Osteoblast (primary cell): ENCODE data around the gene DOK3. TPM values are rescaled to one million over a fixed set of nuclear protein-coding genes. Genes with fewer than 3 reads are reported as not detected.

Experiments used
- DNase-seq: peaks from one replicate; pipeline ENCODE4 v3.0.0; 2011; ENCODE audit warnings: low spot score, mixed read lengths; ENCODE audit not compliant: insufficient read length; ENCODE audit errors: missing footprints
- H2AFZ ChIP-seq: 2 replicates; pipeline ENCODE4 v1.6.0; 2011; ENCODE audit warnings: mild to moderate bottlenecking, low read length
- H3K27ac ChIP-seq: 2 replicates; pipeline ENCODE4 v1.5.1; 2011; ENCODE audit warnings: mild to moderate bottlenecking, low read depth, low read length, moderate library complexity
- H3K27me3 ChIP-seq: 2 replicates; pipeline ENCODE4 v1.6.0; 2012; ENCODE audit warnings: mild to moderate bottlenecking, control low read depth, inconsistent platforms, low read length, moderate library complexity; ENCODE audit not compliant: insufficient read depth
- H3K36me3 ChIP-seq: 2 replicates; pipeline ENCODE4 v1.5.1; 2011; ENCODE audit warnings: mild to moderate bottlenecking, low read length, control low read depth, moderate library complexity; ENCODE audit not compliant: insufficient read depth
- H3K4me1 ChIP-seq: 2 replicates; pipeline ENCODE4 v1.5.1; 2011; ENCODE audit warnings: mild to moderate bottlenecking, low read length, control low read depth, moderate library complexity; ENCODE audit not compliant: insufficient read depth
- H3K4me2 ChIP-seq: 2 replicates; pipeline ENCODE4 v1.6.0; 2011; ENCODE audit warnings: mild to moderate bottlenecking, low read length; ENCODE audit not compliant: insufficient read depth
- H3K4me3 ChIP-seq: fragments of 200-600 bp; sonication (generic); 3 replicates; pipeline ENCODE4 v1.5.1; 2012; ENCODE audit warnings: mild to moderate bottlenecking, low read length, inconsistent platforms; ENCODE audit not compliant: insufficient read depth
- H3K79me2 ChIP-seq: 2 replicates; pipeline ENCODE4 v1.6.0; 2012; ENCODE audit warnings: mild to moderate bottlenecking, low read length, control low read depth, inconsistent platforms; ENCODE audit not compliant: insufficient read depth
- H3K9me3 ChIP-seq: 2 replicates; pipeline ENCODE4 v1.5.1; 2011; ENCODE audit warnings: low read depth, low read length, control low read depth
- H4K20me1 ChIP-seq: 2 replicates; pipeline ENCODE4 v1.6.0; 2012; ENCODE audit warnings: mild to moderate bottlenecking, low read length, control low read depth; ENCODE audit not compliant: insufficient read depth
- total RNA-seq: library from RNA; depleted of rRNA; stranded (reverse); fragments of >200 nt; gene quantifications from 2 replicates; pipeline ENCODE4 v1.2.3, GENCODE V29; 2012
- TF ChIP-seq, protein P1 (sequence below): IDR thresholded peaks from 2 replicates; pipeline ENCODE4 v1.5.1; 2011; ENCODE audit warnings: mild to moderate bottlenecking, low read depth, low read length, moderate library complexity; ENCODE audit errors: extremely low read depth

Gene DOK3
- total RNA-seq, 1 donor: 1.1 TPM

DNA sequence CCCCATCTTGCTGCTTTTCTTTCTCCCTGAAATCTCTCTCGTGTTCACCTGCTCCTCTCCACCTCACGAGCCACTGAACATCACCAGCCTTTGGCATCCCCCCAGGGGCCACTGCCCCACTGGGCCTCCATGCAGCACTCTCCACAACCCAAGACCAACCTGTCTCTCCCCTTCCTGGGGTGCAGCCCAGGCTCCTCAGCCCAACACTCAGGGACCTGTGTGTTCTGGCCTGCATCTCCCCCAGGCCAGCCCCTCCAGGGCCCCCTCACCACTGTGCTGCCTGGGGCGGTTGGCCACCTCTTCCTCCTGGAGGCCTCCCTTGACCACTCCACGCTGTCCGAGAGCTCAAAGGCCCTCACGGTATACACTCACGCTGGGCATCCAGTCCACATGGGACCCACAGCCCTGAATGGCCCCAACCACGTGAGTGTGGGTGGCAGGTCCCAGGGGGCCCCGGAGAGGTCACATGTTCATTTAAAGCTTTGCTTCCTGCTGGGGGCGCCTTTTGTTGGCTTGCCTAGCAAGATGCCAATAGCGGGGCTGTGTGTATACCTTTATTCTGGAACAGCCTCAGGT lies 453 bp upstream of the DOK3 start:
- peaks cover 8% of the 10 kb centered on the region for H4K20me1 ChIP-seq
- TF ChIP-seq, protein P1, sequence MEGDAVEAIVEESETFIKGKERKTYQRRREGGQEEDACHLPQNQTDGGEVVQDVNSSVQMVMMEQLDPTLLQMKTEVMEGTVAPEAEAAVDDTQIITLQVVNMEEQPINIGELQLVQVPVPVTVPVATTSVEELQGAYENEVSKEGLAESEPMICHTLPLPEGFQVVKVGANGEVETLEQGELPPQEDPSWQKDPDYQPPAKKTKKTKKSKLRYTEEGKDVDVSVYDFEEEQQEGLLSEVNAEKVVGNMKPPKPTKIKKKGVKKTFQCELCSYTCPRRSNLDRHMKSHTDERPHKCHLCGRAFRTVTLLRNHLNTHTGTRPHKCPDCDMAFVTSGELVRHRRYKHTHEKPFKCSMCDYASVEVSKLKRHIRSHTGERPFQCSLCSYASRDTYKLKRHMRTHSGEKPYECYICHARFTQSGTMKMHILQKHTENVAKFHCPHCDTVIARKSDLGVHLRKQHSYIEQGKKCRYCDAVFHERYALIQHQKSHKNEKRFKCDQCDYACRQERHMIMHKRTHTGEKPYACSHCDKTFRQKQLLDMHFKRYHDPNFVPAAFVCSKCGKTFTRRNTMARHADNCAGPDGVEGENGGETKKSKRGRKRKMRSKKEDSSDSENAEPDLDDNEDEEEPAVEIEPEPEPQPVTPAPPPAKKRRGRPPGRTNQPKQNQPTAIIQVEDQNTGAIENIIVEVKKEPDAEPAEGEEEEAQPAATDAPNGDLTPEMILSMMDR: no peak
- H3K9me3 ChIP-seq: no peaks in the 10 kb centered on the region
- no peaks in the 10 kb centered on the region for H3K4me1 ChIP-seq
- H3K27ac ChIP-seq: no peak overlapping the region
- H3K79me2 ChIP-seq: peaks cover 8% of the 10 kb centered on the region
- no peak overlapping the region for H3K4me2 ChIP-seq
- H3K36me3 ChIP-seq: peaks cover 36% of the 10 kb centered on the region
- H3K4me3 ChIP-seq: no peak overlapping the region
- no peak for DNase-seq
- H2AFZ ChIP-seq: no peak overlapping the region
- H3K27me3 ChIP-seq: no peaks in the 10 kb centered on the region

DNA sequence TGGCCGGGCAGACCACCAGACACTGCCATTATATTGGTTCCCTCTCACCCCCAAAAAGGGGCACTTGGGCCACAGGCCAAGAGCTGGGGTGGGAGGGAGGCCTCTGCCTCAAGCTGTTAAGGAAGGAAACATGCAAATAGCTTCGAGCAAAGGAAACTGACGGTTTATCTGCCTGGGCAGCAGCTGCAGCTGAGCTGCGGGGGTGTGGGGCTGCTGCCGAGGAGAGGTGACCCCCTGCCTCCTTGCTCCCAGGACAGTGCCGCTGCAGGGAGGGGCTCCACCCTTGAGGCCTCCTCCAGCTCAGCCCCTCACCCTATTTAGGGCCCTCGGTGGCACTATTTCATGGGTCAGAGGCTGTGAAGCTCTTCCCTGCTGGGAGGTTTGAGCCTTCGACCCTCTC lies 789 bp downstream of the DOK3 start:
- Histone ChIP-seq H3K4me3 (no peak overlapping the region), H3K4me2 (no peak overlapping the region), H3K27ac (no peak overlapping the region), H3K4me1 (no peaks in the 10 kb centered on the region), H3K9me3 (no peaks in the 10 kb centered on the region), H4K20me1 (peaks cover 3% of the 10 kb centered on the region), H2AFZ (no peak overlapping the region), H3K36me3 (peaks cover 26% of the 10 kb centered on the region), H3K79me2 (no peaks in the 10 kb centered on the region), H3K27me3 (no peaks in the 10 kb centered on the region)
- DNase-seq: no peak
- TF ChIP-seq, protein P1: no peak

DNA sequence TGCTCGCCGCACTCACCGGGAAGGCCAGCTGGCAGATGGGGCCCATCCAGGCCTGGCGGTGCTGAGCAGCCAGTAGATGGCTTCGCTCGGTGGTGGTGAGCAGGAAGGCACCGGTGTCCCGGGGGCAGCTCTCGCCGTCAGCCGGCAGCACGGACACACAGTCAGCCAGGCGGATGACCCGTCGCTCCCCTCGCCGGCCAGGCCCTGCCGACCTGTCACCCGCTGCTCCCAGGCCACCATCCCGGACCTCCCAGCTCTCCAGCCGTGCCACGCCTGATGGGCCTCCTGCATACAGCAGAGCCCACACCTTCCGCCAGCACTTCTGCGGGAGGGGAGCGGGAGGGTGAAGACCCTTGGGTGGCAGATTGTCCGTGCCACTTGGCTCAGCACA lies 1.4 kb downstream of the DOK3 start:
- Histone ChIP-seq H4K20me1 (no peaks in the 10 kb centered on the region), H3K9me3 (no peaks in the 10 kb centered on the region), H3K4me3 (no peak overlapping the region), H2AFZ (no peak overlapping the region), H3K79me2 (no peaks in the 10 kb centered on the region), H3K27me3 (no peaks in the 10 kb centered on the region), H3K36me3 (peaks cover 22% of the 10 kb centered on the region), H3K4me1 (no peaks in the 10 kb centered on the region), H3K27ac (no peak overlapping the region), H3K4me2 (no peak overlapping the region)
- no peak for DNase-seq
- TF ChIP-seq, protein P1: no peak

DNA sequence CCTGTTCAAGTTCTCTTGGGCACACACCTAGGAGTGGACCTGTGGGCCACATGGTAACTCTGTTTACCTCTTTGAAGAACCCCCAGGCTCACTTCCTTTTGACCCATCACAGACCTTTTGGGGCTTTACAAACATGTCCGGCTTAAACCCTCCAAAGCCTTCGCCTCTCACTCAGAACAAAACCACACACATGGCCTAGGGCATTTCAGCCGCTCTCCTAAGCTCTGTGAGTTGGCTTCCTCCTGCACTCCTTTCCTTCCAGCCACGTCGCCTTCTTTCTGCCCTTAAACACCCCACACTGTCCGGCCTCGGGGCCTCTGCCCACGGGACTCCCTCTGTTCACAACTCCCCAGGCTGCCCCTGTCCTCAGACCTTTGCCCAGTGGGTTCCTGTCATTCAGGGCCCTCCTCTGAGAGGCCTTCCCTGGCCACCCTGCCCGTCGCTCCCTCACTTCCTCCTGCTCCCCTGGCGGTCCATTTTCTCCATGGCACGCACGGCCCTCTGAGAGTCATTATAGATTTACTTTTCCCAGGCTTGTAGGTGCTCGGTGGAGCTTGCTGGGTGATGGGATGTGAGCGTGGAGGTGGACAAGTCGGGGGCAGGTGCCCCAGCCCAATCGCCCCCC lies 1.9 kb downstream of the DOK3 start:
- Histone ChIP-seq H3K27ac (no peak overlapping the region), H3K27me3 (no peaks in the 10 kb centered on the region)
- TF ChIP-seq, protein P1: no peak

More for the DNA sequence above, 1.9 kb downstream of the DOK3 start:
- H3K4me1 ChIP-seq: no peaks in the 10 kb centered on the region
- no peak overlapping the region for H3K4me2 ChIP-seq
- H3K9me3 ChIP-seq: no peaks in the 10 kb centered on the region
- H2AFZ ChIP-seq: no peak overlapping the region
- no peak for DNase-seq
- H3K79me2 ChIP-seq: no peaks in the 10 kb centered on the region
- H3K4me3 ChIP-seq: no peak overlapping the region
- peaks cover 20% of the 10 kb centered on the region for H3K36me3 ChIP-seq
- no peaks in the 10 kb centered on the region for H4K20me1 ChIP-seq
